Endothelial cell of umbilical vein (primary cell): ENCODE results near the gene STK11IP.

Experiments used
- CTCF ChIP-seq, 2 donors: IDR thresholded peaks; 1 replicate in 1 of 2; 2 replicates in 1 of 2; pipeline ENCODE4 v1.5.1; 2011; ENCODE audit warnings: low read length in 2 of 2, mild to moderate bottlenecking in 2 of 2, moderate library complexity in 2 of 2, control low read depth in 1 of 2, inconsistent platforms in 1 of 2, low read depth in 1 of 2; ENCODE audit not compliant: insufficient read depth in 1 of 2; ENCODE audit errors: extremely low read depth in 1 of 2
- EZH2 ChIP-seq: IDR thresholded peaks from 2 replicates; pipeline ENCODE4 v1.6.1; 2012; ENCODE audit warnings: borderline replicate concordance, low read depth, mild to moderate bottlenecking, moderate library complexity, low read length, inconsistent platforms; ENCODE audit not compliant: severe bottlenecking
- GATA2 ChIP-seq: IDR thresholded peaks from 2 replicates; pipeline ENCODE4 v1.7.0; 2011; ENCODE audit warnings: low read depth, mild to moderate bottlenecking, moderate library complexity, mixed read lengths, low read length; ENCODE audit not compliant: insufficient read length, insufficient read depth
- POLR2A ChIP-seq: IDR thresholded peaks from 2 replicates; pipeline ENCODE4 v1.6.1; 2012; ENCODE audit warnings: low read depth, mild to moderate bottlenecking, control low read depth, low read length
- POLR2AphosphoS5 ChIP-seq: IDR thresholded peaks from 2 replicates; pipeline ENCODE4 v1.6.1; 2012; ENCODE audit warnings: low read depth, mild to moderate bottlenecking, control low read depth, low read length, moderate library complexity; ENCODE audit not compliant: insufficient read depth

- TF ChIP-seq CTCF (IDR thresholded peaks at IDR 0.05; ENCODE audit: extremely low read depth in 1 of 2, insufficient read depth in 1 of 2, low read depth in 1 of 2, low read length in 2 of 2), result no peak
- no peak for TF ChIP-seq GATA2
- no peak for TF ChIP-seq POLR2AphosphoS5
- TF ChIP-seq EZH2, result no peak
- no peak for TF ChIP-seq POLR2A
Measured at GRCh38 chr2:219561179-219562048, 36.2 kb upstream of the STK11IP start.
